WERI-Rb-1 (cell line): ENCODE measurements around the gene WAPL.
A peak's percentile ranks its signal among the peaks of the same experiment; 100 is the strongest.

ENCODE experiments used
- DNase-seq: peaks from one replicate; pipeline ENCODE4 v3.0.0-alpha.2; 2020
- H3K27ac ChIP-seq: fragments of 250-450 bp; sonication (Bioruptor Pico); 2 replicates; pipeline ENCODE4 v1.5.1; 2020; ENCODE audit warnings: mild to moderate bottlenecking, moderate library complexity
- H3K27me3 ChIP-seq: fragments of 250-450 bp; sonication (Bioruptor Pico); 2 replicates; pipeline ENCODE4 v1.5.1; 2021; ENCODE audit warnings: mild to moderate bottlenecking, low read depth, moderate library complexity; ENCODE audit not compliant: insufficient read depth, severe bottlenecking
- H3K36me3 ChIP-seq: fragments of 250-450 bp; sonication (Bioruptor Pico); 2 replicates; pipeline ENCODE4 v1.5.1; 2020; ENCODE audit warnings: mild to moderate bottlenecking, moderate library complexity
- H3K4me3 ChIP-seq: 2 replicates; pipeline ENCODE4 v1.5.1; 2011; ENCODE audit warnings: low read depth, mild to moderate bottlenecking, control low read depth, low read length
- H3K9me3 ChIP-seq: fragments of 250-450 bp; sonication (Bioruptor Pico); 2 replicates; pipeline ENCODE4 v1.5.1; 2021; ENCODE audit warnings: mild to moderate bottlenecking, moderate library complexity; ENCODE audit not compliant: severe bottlenecking
- TF ChIP-seq, protein P1 (sequence below): IDR thresholded peaks from 2 replicates; pipeline ENCODE4 v1.5.1; 2011; ENCODE audit warnings: low read depth, mild to moderate bottlenecking, control low read depth, inconsistent platforms, low read length

Gene WAPL

DNA sequence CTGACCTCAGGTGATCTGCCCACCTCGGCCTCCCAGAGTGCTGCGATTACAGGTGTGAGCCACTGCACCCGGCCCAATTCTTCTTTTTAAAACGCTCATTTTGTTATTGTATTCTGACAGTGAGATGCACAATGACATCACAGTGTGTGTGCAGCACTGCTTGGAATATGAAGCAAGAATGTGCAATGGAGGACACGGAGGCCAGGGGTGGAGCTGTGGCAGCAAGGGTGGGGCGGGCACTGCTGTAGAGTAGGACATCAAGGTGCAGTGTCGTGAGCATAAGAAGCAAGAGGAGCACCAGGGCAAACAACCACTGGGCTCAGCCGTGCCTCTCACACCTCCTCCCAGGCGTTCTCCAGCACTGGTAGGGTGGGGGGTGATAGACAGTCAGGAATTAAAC lies 128.2 kb downstream of the WAPL start:
- no peaks in the 10 kb centered on the region for H3K9me3 ChIP-seq
- no peaks in the 10 kb centered on the region for H3K36me3 ChIP-seq
- peak overlapping the region; percentile 12; the same call in 1 of the 2 replicates for H3K27ac ChIP-seq
- TF ChIP-seq, protein P1, sequence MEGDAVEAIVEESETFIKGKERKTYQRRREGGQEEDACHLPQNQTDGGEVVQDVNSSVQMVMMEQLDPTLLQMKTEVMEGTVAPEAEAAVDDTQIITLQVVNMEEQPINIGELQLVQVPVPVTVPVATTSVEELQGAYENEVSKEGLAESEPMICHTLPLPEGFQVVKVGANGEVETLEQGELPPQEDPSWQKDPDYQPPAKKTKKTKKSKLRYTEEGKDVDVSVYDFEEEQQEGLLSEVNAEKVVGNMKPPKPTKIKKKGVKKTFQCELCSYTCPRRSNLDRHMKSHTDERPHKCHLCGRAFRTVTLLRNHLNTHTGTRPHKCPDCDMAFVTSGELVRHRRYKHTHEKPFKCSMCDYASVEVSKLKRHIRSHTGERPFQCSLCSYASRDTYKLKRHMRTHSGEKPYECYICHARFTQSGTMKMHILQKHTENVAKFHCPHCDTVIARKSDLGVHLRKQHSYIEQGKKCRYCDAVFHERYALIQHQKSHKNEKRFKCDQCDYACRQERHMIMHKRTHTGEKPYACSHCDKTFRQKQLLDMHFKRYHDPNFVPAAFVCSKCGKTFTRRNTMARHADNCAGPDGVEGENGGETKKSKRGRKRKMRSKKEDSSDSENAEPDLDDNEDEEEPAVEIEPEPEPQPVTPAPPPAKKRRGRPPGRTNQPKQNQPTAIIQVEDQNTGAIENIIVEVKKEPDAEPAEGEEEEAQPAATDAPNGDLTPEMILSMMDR: no peak
- no peak overlapping the region for H3K4me3 ChIP-seq
- H3K27me3 ChIP-seq: no peaks in the 10 kb centered on the region
- no peak for DNase-seq

DNA sequence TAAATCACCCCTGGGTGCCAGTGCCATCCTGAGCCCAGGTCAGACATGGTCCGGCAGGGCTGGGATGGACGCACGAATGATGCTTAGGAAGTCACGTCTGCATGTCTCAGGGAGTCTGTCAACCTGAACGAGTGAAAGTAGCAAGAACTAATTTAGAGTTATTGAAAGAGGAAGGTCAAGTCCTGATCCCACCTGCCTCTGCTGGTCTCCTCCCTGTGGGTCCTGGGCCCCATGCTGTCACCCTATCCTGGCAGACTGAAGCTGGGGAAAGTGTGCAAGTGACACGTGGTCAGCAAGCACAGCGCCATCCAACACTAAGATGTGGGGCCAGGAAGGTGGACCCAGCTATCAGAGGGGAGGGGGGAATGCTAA lies 128.9 kb downstream of the WAPL start:
- no peaks in the 10 kb centered on the region for H3K9me3 ChIP-seq
- no peak overlapping the region for H3K27ac ChIP-seq
- TF ChIP-seq, protein P1: no peak
- no peak for DNase-seq
- H3K27me3 ChIP-seq: no peaks in the 10 kb centered on the region
- no peaks in the 10 kb centered on the region for H3K36me3 ChIP-seq
- no peak overlapping the region for H3K4me3 ChIP-seq

GRCh38 chr10:86391986-86392722 lies 129.4 kb downstream of the WAPL start:
- no peak for DNase-seq
- Histone ChIP-seq H3K9me3 (no peaks in the 10 kb centered on the region), H3K4me3 (no peak overlapping the region), H3K27me3 (no peaks in the 10 kb centered on the region), H3K27ac (no peak overlapping the region), H3K36me3 (no peaks in the 10 kb centered on the region)
- TF ChIP-seq, protein P1: no peak

- TF ChIP-seq, protein P1: no peak
- Histone ChIP-seq H3K4me3 (no peak overlapping the region), H3K36me3 (no peaks in the 10 kb centered on the region), H3K9me3 (no peaks in the 10 kb centered on the region), H3K27ac (no peak overlapping the region; the same call in 1 of the 2 replicates), H3K27me3 (no peaks in the 10 kb centered on the region)
- DNase-seq: no peak
Measured at GRCh38 chr10:86391236-86391840, 130.3 kb downstream of the WAPL start.

DNA sequence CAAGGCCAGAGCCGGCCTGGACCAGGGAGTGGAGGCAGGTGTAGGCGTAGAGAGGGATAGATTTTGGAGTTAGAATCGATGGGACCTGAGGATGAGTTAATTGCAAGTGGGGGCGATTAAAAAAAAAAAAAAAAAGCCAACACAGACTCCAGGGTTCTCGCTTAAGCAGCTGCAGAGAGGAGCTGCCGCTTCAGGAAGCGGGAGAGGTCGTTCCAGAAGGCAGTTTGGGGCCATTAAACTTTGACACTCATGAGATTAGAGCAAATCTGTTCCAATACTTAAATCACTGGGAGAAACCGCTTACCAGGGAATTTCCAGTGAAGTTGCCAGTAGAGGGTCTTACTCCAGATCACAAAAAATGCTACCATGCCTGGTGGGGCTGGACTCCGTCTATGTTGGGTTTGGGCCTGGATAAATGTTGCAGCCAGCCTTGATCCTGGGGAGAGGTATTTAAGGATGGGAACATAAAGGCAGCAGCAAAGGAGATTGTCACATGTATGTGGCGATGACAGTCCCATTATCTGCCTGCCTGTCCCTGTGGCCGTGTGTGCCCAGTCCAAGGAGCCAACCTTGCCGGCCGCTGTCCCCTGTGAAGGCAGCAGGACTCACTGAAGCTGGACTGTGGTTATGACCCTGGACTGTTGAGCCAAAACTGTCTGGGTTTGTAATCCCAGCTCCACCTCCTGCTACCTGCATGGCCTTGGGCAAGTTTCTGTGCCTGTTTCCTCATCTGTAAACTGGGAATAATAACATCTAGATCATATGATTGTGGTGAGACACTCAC lies 131.1 kb downstream of the WAPL start:
- Histone ChIP-seq H3K9me3 (no peaks in the 10 kb centered on the region), H3K4me3 (no peak overlapping the region), H3K27me3 (no peaks in the 10 kb centered on the region), H3K36me3 (no peaks in the 10 kb centered on the region), H3K27ac (peak overlapping the region; percentile 21)
- no peak for DNase-seq
- TF ChIP-seq, protein P1: no peak
